ENCODE data around the gene SLC35G3.
A peak's percentile ranks its signal among the peaks of the same experiment; 100 is the strongest.
"Not testable (repeated sequence)": the region's sequence is repeated elsewhere in the genome, so short reads cannot be mapped to it uniquely, and the experiment has no call there.

Gene SLC35G3

DNA sequence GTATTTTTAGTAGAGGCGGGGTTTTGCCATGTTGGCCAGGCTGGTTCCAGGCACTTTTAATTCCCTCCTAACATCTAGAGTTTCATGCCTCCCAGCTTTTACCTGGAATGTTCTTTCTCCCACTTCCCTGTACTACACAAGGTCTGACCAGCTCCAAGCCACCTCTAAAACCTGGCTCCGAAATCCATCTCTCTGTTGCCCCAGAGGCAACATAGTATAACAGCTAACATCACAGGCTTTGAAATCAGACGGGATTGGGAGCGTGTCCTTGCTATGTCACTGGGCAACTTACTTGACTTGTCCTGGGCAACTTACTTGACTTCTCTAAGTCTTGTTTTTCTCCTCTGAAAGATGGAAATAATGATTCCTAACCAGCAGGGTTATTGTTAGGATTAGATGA is 31.4 kb downstream of the SLC35G3 start:
- DNase-seq = no peak

DNA sequence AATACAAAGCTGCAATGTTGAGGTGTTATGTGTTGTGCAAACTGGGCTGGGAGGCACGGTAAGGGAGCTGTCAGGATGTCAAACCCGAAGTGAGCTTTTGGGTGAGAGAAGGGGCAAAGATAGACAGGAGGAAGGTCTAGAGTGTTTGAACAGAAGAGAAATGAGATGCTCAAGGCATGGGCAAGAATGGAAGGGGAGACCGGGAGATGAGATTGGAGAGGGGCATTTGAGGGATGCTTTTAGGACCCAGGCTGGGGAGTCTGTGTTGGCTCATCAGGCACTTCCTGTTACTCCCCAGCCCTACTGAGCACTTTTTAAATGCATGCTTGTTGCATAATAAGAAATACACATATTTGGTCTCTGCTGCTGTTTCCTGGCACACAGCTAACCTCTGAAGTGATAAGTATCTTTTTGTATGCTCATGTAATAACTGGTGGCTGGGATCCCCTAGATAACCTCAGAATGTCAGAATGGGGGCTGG is 32.9 kb downstream of the SLC35G3 start:
- no peak for DNase-seq

DNA sequence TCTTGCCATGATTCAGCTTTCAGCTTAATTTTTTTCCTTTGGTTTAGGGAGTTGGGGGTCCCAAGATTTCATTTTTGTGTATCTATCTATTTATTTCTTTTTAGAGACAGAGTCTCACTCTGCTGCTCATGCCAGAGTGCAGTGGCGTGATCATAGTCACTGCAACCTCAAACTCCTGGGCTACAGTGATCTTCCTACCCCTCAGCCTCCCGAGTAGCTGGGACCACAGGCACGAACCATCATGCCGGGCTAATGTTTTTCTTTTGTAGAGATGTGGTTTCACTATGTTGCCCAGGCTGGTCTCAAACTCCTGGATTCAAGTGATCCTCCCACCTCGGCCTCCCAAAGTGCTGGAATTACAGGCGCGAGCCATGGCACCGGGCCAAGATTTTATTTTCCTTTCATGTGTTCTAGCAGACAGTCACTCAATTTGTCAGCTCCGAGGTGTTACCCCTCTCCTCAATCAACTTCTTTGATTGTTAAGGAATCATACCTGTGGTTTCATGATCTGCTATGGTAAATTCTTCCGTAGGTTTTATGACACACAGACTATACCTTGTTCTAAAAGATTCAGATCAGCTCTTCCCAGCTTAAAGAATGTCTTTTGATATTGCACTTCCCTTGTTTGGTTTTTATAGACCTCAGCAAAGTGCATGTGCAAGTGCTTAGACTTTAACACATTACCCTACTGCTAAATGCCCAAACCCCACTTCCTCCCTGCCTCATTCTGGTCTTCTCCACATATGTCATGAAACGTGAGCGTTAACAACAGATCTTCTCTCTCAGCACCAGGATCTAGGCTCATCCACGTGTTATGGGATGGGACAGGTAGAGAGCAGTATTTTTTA is 33.6 kb downstream of the SLC35G3 start:
- peak; percentile 74 for DNase-seq

DNA sequence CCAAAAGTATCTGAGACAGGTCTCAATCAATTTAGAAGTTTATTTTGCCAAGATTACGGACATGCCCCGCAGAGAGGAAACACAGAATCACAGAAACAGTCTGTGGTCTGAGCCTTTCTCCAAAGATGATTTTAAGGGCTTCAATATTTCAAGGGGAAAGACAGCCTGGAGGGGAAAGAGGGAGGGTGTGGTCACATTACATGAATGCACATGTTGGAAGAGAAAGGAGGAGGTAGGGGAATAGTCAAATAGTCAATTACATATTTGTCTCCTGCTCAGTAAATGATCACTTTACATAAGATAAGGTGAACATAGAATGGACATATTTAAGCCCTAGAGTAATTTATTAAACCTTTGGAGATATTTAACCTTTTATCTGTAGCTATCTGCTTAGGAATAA is 34.3 kb downstream of the SLC35G3 start:
- DNase-seq = no peak

DNA sequence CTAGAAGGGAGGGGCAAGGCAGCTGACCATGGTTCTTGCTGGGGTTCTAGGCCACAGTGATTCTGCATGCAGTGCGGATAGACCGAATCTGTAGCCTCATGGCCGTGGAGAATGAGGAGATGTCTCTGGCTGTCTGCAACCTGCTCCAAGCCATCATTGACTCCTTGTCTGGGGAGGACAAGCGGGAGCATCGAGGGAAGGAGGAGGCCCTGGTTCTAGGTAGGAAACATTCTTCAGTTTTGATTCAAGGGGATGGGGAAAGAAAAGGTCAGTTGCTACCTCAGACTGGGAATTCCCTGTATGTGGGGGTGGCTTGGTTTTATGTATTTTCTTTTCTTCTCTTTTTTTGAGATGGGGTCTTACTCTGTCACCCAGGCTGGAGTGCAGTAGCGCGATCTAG is 38.9 kb downstream of the SLC35G3 start:
- DNase-seq = no peak

DNA sequence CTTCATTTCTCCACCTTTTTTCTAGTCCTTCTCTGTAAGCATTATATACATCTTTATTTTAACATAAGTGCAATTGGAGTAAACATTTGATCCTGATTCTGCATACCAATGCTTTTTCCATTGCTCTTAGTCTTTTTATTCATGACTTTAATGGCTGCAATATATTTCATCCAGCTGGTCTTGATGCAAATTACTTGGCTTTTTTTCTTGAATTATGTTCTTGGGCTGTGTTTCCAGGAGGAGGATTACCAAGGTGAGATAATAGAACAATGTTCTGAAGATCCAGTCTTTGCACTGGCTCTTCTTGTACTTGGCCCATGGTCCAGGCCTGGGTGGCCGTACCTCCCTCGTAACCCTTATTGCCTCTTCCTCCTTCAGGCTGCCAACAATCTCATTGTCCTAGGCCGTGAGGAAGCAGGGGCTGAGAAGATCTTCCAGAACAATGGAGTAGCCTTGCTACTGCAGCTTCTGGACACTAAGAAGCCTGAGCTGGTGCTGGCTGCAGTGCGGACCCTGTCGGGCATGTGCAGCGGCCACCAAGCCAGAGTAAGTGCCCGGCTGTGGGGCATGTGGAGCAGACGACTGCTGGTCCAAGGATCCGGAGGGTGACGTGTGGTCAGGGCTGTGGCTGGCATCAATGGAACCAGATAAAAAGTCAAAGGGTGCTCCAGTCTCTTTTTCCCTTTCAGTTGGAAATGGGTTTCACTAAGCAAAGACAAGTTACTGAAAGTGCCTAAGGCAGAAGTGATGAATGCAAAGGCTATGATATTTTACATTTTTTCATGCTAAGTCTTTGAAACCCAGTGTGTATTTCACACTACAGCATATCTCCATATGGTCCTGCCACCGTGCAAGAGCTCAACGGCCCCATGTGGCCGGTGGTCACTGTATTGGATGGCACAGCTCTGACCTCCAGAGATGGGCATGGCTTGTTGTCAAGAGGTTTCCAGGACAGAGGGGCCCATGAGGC is 39.7 kb downstream of the SLC35G3 start:
- no peak for DNase-seq

DNA sequence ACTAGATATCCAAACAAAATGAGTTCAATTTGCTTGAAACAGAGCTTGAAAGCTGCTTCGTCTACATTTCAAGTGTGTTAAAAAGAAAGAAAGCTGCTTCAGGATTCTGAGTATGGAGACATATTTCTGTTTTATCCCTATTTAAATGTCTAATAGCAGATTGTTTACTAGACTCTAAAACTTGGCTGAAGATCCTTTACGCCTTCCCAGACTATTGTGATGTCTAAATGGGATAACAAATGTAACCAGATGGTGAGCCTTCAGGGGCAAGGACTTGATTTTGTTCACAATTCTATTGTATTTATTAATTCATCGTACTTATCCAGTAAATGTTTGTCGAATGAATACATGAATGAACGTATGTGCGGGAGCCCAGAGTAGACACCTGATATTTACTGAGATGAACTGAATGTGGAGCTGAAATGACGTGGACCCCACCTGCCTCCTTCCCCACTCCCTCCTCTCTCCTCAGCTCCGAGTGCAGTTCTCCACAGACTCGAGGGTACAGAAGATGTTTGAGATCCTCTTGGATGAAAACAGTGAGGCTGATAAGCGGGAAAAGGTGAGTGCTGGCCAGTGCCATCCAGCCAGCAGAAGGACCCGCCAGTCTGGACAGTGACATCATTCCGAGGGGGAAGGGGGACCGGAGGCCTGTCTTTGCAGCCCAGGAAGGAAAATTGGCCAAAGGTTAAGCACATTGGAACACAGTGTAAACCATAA is 41.6 kb downstream of the SLC35G3 start:
- DNase-seq = no peak

DNA sequence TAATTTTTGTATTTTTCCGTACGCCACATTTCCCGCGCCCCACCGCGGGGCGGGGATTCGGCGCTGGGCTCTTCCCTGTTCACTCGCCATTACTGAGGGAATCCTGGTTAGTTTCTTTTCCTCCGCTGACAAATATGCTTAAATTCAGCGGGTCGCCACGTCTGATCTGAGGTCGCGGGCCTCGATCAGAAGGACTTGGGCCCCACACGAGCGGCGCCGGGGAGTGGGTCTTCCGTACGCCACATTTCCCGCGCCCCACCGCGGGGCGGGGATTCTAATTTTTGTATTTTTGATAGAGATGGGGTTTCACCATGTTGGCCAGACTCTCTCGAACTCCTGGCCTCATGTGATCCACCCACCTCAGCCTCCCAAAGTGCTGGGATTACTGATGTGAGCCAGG is 43.1 kb downstream of the SLC35G3 start:
- not testable (repeated sequence) for DNase-seq

DNA sequence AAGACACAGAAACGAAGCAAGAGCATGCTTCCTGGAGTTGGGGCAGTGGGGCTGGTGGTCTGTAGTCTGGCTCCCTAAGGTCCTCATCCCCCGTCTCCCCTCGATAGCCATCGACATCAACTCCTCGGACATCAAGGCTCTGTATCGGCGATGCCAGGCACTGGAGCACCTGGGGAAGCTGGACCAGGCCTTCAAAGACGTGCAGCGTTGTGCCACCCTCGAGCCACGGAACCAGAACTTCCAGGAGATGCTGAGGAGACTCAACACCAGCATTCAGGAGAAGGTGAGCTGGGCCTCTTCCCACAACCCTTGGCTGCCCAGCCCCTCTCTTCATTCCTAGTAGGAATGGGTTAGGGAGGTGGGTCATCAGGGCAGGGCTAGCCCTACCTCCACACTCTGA is 44.3 kb downstream of the SLC35G3 start:
- DNase-seq = no peak

DNA sequence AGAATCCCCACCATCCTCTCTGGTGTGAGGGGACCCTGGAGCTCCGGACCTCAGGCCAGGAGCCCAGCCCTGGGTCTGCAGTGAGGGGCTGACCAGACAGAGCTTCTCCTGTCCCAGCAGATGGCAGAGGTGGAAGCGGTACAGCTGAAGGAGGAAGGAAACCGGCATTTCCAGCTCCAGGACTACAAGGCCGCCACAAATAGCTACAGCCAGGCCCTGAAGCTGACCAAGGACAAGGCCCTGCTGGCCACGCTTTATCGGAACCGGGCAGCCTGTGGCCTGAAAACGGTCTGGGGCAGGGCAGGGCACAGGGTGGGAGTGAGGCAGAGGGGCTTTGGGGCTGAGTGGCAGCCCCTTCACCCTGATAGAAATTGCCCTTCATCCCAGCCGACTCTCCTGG is 46.0 kb downstream of the SLC35G3 start:
- DNase-seq = no peak

DNA sequence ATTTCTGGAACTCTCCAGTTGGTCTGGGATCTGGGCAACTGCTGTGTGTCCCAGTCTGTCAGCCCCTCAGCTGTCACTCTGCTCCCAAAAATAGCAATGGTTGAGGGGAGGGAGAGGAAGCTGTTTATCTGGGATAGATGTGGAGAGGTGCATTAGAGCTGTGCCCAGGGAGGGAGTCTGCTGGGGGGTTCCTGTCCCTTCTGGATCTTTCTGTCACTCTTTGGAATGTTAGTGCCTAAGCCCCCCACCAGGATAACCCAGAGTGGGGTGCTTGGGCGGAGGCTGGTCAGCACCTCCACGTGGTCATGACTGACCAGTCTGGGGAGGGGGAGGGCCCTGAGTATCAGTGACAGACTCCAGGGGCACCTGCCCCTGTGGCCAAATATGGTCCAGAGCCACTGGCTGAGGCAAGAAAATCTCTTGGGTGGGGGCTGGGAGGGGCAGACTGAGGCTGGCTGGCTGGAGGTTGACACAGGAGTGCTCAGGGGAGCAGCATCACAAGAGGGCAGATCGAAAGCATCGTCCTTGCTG is 46.8 kb downstream of the SLC35G3 start, which contains the start of gene UNC45B:
TSS of gene UNC45B (plus strand) at position 443 of the 531 bp plus-strand sequence. CDS start 447 bp downstream, outside the sequence.
- no peak for DNase-seq

DNA sequence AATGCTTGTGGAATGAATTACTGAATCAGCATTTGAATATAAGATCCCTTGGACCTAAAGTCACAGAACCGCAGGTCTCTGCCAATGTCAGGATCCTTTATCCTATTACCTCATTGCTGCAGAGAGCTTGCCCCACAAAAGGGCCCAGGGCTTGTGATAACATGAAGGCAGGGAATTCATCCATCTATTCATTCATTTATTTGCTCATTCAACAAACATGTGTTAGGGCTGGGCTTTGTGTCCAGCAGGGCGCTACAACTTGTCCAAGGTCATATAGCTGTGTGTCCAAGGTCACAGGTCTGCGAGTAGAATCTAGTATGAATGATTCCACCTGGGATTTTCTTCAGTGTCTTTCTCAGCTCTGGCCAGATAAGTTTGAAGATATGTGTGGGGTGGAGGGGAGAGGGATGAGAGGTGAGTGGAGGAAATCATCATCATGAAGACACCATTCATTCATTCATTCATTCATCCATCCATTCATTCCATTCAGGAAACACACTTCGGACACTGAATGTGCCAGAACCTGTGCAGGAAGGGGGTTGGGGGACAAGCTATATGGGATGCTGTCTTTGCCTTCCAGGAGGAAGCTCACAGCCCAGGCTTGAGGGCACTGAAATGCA is 47.9 kb downstream of the SLC35G3 start:
- DNase-seq = no peak

DNA sequence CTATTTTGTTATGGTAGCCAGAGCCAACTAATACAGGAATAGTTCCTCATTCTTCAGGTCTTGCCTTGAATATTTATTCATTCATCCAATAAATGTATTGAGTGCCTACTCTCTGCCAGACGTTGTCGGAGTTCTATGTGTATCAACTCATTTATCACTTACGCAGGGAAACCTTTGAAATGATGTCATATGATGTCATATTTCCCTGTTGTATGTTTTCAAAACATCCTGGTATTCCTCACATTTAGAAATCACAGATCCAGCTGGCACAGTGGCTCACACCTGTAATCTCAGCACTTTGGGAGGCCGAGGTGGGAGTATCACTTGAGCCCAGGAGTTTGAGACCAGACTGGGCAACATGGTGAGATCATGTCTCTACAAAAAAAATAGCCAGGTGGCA is 49.4 kb downstream of the SLC35G3 start:
- DNase-seq = no peak

Data from activated CD8-positive, alpha-beta memory T cell treated with anti-CD3 and anti-CD28 coated beads for 24 hours (primary cell).